ENCODE data around the gene TCF7. TPM values are rescaled to one million over a fixed set of nuclear protein-coding genes. Genes with fewer than 3 reads are reported as not detected.
A peak's percentile ranks its signal among the peaks of the same experiment; 100 is the strongest.

The TCF7 gene
- polyA plus RNA-seq, 1 of the 3 experiments (the other 2 are of a cell fraction), result 2.7 TPM

- no peak overlapping the region for H3K27ac ChIP-seq (ENCODE audit: low read depth in 2 of 2, low read length in 1 of 2)
- TF ChIP-seq REST (IDR thresholded peaks at IDR 0.05; ENCODE audit: low read depth, low read length), result no peak
- TF ChIP-seq TCF12 (IDR thresholded peaks at IDR 0.05), result peak; percentile 28; the same call in 1 of the 2 replicates
- TF ChIP-seq CTCF (IDR thresholded peaks at IDR 0.05), result no peak
- no peak overlapping the region for H3K4me3 ChIP-seq (ENCODE audit: low read depth in 2 of 2, low read length in 1 of 2)
- no peaks in the 10 kb centered on the region for H3K79me2 ChIP-seq (ENCODE audit: insufficient read depth)
- no peaks in the 10 kb centered on the region for H3K9me3 ChIP-seq
- CTCF ChIA-PET, result interaction anchor here (0.5 to 3.2 kb wide), 4 partner anchors 18 to 57 kb away, joined by 3 to 14 read pairs (median 8); no protein-coding TSS in a partner anchor
- H3K36me3 ChIP-seq (replicated peaks in 1 of 2; ENCODE audit: control insufficient read depth in 1 of 2, insufficient read depth in 2 of 2, low read length in 1 of 2), result no peaks in the 10 kb centered on the region
- no peak overlapping the region for H3K9ac ChIP-seq
- H3K27me3 ChIP-seq (ENCODE audit: insufficient read depth), result no peaks in the 10 kb centered on the region
- H3K4me1 ChIP-seq (ENCODE audit: control insufficient read depth in 1 of 2, insufficient read depth in 2 of 2, low read depth in 1 of 2, low read length in 1 of 2), result peaks cover 0 to 5% of the 10 kb centered on the region in 2 experiments; a peak in 1 of 4 replicates
- WGBS (ENCODE audit: low lambda C conversion rate), result 55% methylated on average over 5 of the region's 5 CpGs
- no peak overlapping the region for H2AFZ ChIP-seq (ENCODE audit: low read depth)
- H4K20me1 ChIP-seq (ENCODE audit: insufficient read depth), result no peaks in the 10 kb centered on the region
- no peak for DNase-seq
- no peak overlapping the region for H3K4me2 ChIP-seq
- H3F3A ChIP-seq (replicated peaks; ENCODE audit: insufficient read depth), result no peaks in the 10 kb centered on the region
- no peaks in the 10 kb centered on the region for H3K9me2 ChIP-seq
- POLR2A ChIA-PET, result no interaction called here
Measured at GRCh38 chr5:134083517-134083916, 31.0 kb upstream of the TCF7 start.

- Histone ChIP-seq H4K20me1 (ENCODE audit: insufficient read depth) (no peaks in the 10 kb centered on the region), H2AFZ (ENCODE audit: low read depth) (no peak overlapping the region), H3K79me2 (ENCODE audit: insufficient read depth) (no peaks in the 10 kb centered on the region), H3K9me2 (no peaks in the 10 kb centered on the region), H3F3A (replicated peaks; ENCODE audit: insufficient read depth) (no peaks in the 10 kb centered on the region), H3K27me3 (ENCODE audit: insufficient read depth) (no peaks in the 10 kb centered on the region), H3K27ac (ENCODE audit: low read depth in 2 of 2, low read length in 1 of 2) (no peak overlapping the region), H3K4me2 (no peak overlapping the region), H3K4me3 (ENCODE audit: low read depth in 2 of 2, low read length in 1 of 2) (no peak overlapping the region), H3K4me1 (ENCODE audit: control insufficient read depth in 1 of 2, insufficient read depth in 2 of 2, low read depth in 1 of 2, low read length in 1 of 2) (peaks cover 0 to 11% of the 10 kb centered on the region in 2 experiments; a peak in 1 of 4 replicates), H3K9ac (no peak overlapping the region), H3K9me3 (no peaks in the 10 kb centered on the region), H3K36me3 (replicated peaks in 1 of 2; ENCODE audit: control insufficient read depth in 1 of 2, insufficient read depth in 2 of 2, low read length in 1 of 2) (no peaks in the 10 kb centered on the region)
- CTCF ChIA-PET, result interaction anchor here (1.5 to 3.2 kb wide), 4 partner anchors 17 to 57 kb away, joined by 3 to 14 read pairs (median 8); no protein-coding TSS in a partner anchor
- POLR2A ChIA-PET, result no interaction called here
- no peak for DNase-seq
- 87% methylated on average over 4 of the region's 5 CpGs for WGBS (ENCODE audit: low lambda C conversion rate)
- TF ChIP-seq NRF1 (IDR thresholded peaks at IDR 0.05; ENCODE audit: low read depth, low read length) (no peak), NFIC (IDR thresholded peaks at IDR 0.05; ENCODE audit: borderline replicate concordance) (no peak), REST (IDR thresholded peaks at IDR 0.05; ENCODE audit: low read depth, low read length) (no peak), MAX (IDR thresholded peaks at IDR 0.05; ENCODE audit: low read depth) (no peak), TEAD4 (IDR thresholded peaks at IDR 0.05; ENCODE audit: borderline replicate concordance, insufficient read depth) (no peak), MXI1 (IDR thresholded peaks at IDR 0.05; ENCODE audit: low read depth, low read length) (no peak), SIN3A (IDR thresholded peaks at IDR 0.05; ENCODE audit: borderline replicate concordance, low read depth, low read length) (no peak), GATA2 (CRISPR knock-in tag; IDR thresholded peaks at IDR 0.05) (no peak)
- TF ChIP-seq, protein P1, sequence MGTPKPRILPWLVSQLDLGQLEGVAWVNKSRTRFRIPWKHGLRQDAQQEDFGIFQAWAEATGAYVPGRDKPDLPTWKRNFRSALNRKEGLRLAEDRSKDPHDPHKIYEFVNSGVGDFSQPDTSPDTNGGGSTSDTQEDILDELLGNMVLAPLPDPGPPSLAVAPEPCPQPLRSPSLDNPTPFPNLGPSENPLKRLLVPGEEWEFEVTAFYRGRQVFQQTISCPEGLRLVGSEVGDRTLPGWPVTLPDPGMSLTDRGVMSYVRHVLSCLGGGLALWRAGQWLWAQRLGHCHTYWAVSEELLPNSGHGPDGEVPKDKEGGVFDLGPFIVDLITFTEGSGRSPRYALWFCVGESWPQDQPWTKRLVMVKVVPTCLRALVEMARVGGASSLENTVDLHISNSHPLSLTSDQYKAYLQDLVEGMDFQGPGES (IDR thresholded peaks at IDR 0.05; ENCODE audit: low read depth, low read length), result no peak
Measured at GRCh38 chr5:134084022-134084565, 30.4 kb upstream of the TCF7 start.

All from SK-N-SH (cell line).